ENCODE results near the gene CCNB2. TPM values are rescaled to one million over a fixed set of nuclear protein-coding genes. Genes with fewer than 3 reads are reported as not detected.

CCNB2 gene
- total RNA-seq, 1 experiment from 2014 or later = 99.2 TPM

GRCh38 chr15:59155431-59155830 is 50.5 kb downstream of the CCNB2 start:
- TF ChIP-seq CTCF (conservative IDR thresholded peaks at IDR 0.05) (no peak), EZH2 (IDR thresholded peaks at IDR 0.05; ENCODE audit: low read depth) (no peak)
- CTCF ChIA-PET = no interaction called here

GRCh38 chr15:59157396-59157795 is 52.5 kb downstream of the CCNB2 start:
- Histone ChIP-seq H3K36me3 (ENCODE audit: low read depth) (peaks cover 12% of the 10 kb centered on the region), H3K27me3 (ENCODE audit: insufficient read depth, low read depth) (no peaks in the 10 kb centered on the region), H3K27ac (no peak overlapping the region), H3K4me2 (no peak overlapping the region), H3K4me1 (replicated peaks; ENCODE audit: insufficient read depth) (no peaks in the 10 kb centered on the region), H3K9me3 (ENCODE audit: insufficient read depth, low read depth) (no peaks in the 10 kb centered on the region), H3K4me3 (no peak overlapping the region), H3F3A (ENCODE audit: insufficient read depth, low read depth) (no peaks in the 10 kb centered on the region), H2AFZ (no peak overlapping the region), H3K9me2 (ENCODE audit: insufficient read depth) (no peaks in the 10 kb centered on the region), H3K79me2 (ENCODE audit: low read depth) (no peaks in the 10 kb centered on the region), H4K20me1 (ENCODE audit: insufficient read depth) (no peaks in the 10 kb centered on the region)
- no peak for DNase-seq
- TF ChIP-seq CTCF (conservative IDR thresholded peaks at IDR 0.05) (no peak), EZH2 (IDR thresholded peaks at IDR 0.05; ENCODE audit: low read depth) (no peak)
- ChIA-PET CTCF (no interaction called here), POLR2A (ENCODE audit: unreplicated experiment) (no interaction called here)
- intact Hi-C loops (cut with micrococcal nuclease; ENCODE audit: unreplicated experiment) = no loop called here
- BruUV-seq (replicated peaks) = no TSS peak

More at GRCh38 chr15:59155431-59155830, 50.5 kb downstream of the CCNB2 start:
- H2AFZ ChIP-seq = no peak overlapping the region
- POLR2A ChIA-PET (ENCODE audit: unreplicated experiment) = interaction anchor here (0.7 kb wide), 1 partner anchor 399 kb away, joined by 5 read pairs; no protein-coding TSS in a partner anchor
- no peak overlapping the region for H3K27ac ChIP-seq
- BruUV-seq (replicated peaks) = no TSS peak
- intact Hi-C loops (cut with micrococcal nuclease; ENCODE audit: unreplicated experiment) = no loop called here
- no peaks in the 10 kb centered on the region for H4K20me1 ChIP-seq (ENCODE audit: insufficient read depth)
- peaks cover 12% of the 10 kb centered on the region for H3K36me3 ChIP-seq (ENCODE audit: low read depth)
- no peak overlapping the region for H3K4me2 ChIP-seq
- H3K27me3 ChIP-seq (ENCODE audit: insufficient read depth, low read depth) = no peaks in the 10 kb centered on the region
- H3K9me3 ChIP-seq (ENCODE audit: insufficient read depth, low read depth) = no peaks in the 10 kb centered on the region
- no peak for DNase-seq
- no peaks in the 10 kb centered on the region for H3K79me2 ChIP-seq (ENCODE audit: low read depth)
- H3K4me3 ChIP-seq = no peak overlapping the region
- H3K9me2 ChIP-seq (ENCODE audit: insufficient read depth) = no peaks in the 10 kb centered on the region
- no peaks in the 10 kb centered on the region for H3F3A ChIP-seq (ENCODE audit: insufficient read depth, low read depth)
- no peaks in the 10 kb centered on the region for H3K4me1 ChIP-seq (replicated peaks; ENCODE audit: insufficient read depth)

GRCh38 chr15:59157840-59158700 is 53.1 kb downstream of the CCNB2 start:
- H3K27ac ChIP-seq = no peak overlapping the region
- no peaks in the 10 kb centered on the region for H3K9me2 ChIP-seq (ENCODE audit: insufficient read depth)
- no peak overlapping the region for H2AFZ ChIP-seq
- H3K79me2 ChIP-seq (ENCODE audit: low read depth) = no peaks in the 10 kb centered on the region
- peaks cover 12% of the 10 kb centered on the region for H3K36me3 ChIP-seq (ENCODE audit: low read depth)
- H3K27me3 ChIP-seq (ENCODE audit: insufficient read depth, low read depth) = no peaks in the 10 kb centered on the region
- H3F3A ChIP-seq (ENCODE audit: insufficient read depth, low read depth) = no peaks in the 10 kb centered on the region
- H3K9me3 ChIP-seq (ENCODE audit: insufficient read depth, low read depth) = no peaks in the 10 kb centered on the region
- POLR2A ChIA-PET (ENCODE audit: unreplicated experiment) = no interaction called here
- no peaks in the 10 kb centered on the region for H3K4me1 ChIP-seq (replicated peaks; ENCODE audit: insufficient read depth)
- DNase-seq = no peak
- TF ChIP-seq CTCF (conservative IDR thresholded peaks at IDR 0.05) = no peak
- TF ChIP-seq EZH2 (IDR thresholded peaks at IDR 0.05; ENCODE audit: low read depth) = no peak
- H4K20me1 ChIP-seq (ENCODE audit: insufficient read depth) = no peaks in the 10 kb centered on the region
- H3K4me3 ChIP-seq = no peak overlapping the region
- H3K4me2 ChIP-seq = no peak overlapping the region
- CTCF ChIA-PET = no interaction called here
- no TSS peak for BruUV-seq (replicated peaks)
- intact Hi-C loops (cut with micrococcal nuclease; ENCODE audit: unreplicated experiment) = no loop called here
